Measurements from ENCODE around the gene PBX4.

The PBX4 gene

GRCh38 chr19:19592690-19593089 is 25.8 kb downstream of the PBX4 start:
- no peaks in the 10 kb centered on the region for H3K9me3 Mint-ChIP-seq
- H3K4me3 Mint-ChIP-seq: no peak overlapping the region

DNA sequence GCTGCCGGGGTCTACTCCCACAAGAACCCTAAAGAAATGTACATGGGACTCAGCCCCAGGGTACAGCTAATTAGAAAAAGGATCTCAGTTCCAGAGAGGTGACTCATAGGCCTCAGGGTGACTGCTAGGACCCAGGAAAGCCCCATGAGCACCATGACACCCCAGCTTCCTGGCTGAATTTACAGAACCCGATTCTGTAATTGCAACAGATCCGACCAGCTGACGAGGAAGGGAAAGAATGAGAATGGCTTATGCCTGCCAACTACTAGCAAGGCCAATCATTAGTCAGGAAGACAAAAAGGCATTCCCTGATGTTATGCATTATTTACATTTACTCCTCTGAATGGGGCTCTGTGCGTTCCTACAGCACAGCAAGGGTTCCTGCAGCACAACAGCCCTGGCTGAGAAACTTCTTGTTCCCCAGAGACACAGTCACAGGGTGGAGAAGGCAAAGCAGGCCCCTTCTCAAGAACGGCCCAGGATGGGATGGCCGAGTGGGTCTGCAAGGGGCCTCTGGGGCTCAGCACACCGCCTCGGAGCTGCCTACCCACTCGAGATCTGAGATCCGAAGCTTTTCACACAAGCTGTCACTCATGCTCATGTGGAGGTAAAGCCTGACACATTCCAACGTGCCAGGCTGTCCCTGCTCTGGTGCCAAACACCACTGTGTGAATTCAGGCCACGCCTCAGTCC is 27.2 kb downstream of the PBX4 start:
- H3K4me3 Mint-ChIP-seq: peak overlapping the region; percentile 49
- H3K9me3 Mint-ChIP-seq: no peaks in the 10 kb centered on the region
- peak overlapping the region; percentile 91 for H3K27ac Mint-ChIP-seq
- no peaks in the 10 kb centered on the region for H3K27me3 Mint-ChIP-seq
- peaks cover 36% of the 10 kb centered on the region for H3K36me3 Mint-ChIP-seq
- peak; percentile 94 for ATAC-seq
- H3K4me1 Mint-ChIP-seq: peaks cover 46% of the 10 kb centered on the region

More at GRCh38 chr19:19592690-19593089, 25.8 kb downstream of the PBX4 start:
- H3K4me1 Mint-ChIP-seq: peaks cover 57% of the 10 kb centered on the region
- peak overlapping the region; percentile 91 for H3K27ac Mint-ChIP-seq
- ATAC-seq: no peak
- H3K27me3 Mint-ChIP-seq: no peaks in the 10 kb centered on the region
- peaks cover 36% of the 10 kb centered on the region for H3K36me3 Mint-ChIP-seq

DNA sequence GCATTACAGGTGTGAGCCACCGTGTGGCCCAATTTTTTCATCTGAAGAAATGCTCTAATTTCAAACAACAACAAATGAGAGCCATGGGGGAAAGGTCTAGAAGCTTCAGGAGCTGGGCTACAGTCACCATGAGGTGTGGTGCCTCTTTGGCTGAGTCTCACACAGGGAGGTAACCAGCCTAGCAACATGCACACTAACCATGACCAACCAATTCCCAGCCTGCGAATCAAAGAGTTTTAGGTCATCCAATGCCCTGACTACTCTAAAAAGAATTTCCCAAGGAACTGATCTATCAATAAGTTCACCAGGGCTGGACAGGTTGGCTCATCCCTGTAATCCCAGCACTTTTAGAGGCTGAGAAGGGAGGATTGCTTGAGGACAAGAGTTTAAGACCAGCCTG is 29.9 kb downstream of the PBX4 start:
- Mint-ChIP-seq H3K4me1 (peaks cover 33% of the 10 kb centered on the region), H3K36me3 (peaks cover 36% of the 10 kb centered on the region), H3K9me3 (no peaks in the 10 kb centered on the region), H3K27me3 (no peaks in the 10 kb centered on the region), H3K27ac (peak overlapping the region; percentile 91), H3K4me3 (no peak overlapping the region)
- no peak for ATAC-seq

DNA sequence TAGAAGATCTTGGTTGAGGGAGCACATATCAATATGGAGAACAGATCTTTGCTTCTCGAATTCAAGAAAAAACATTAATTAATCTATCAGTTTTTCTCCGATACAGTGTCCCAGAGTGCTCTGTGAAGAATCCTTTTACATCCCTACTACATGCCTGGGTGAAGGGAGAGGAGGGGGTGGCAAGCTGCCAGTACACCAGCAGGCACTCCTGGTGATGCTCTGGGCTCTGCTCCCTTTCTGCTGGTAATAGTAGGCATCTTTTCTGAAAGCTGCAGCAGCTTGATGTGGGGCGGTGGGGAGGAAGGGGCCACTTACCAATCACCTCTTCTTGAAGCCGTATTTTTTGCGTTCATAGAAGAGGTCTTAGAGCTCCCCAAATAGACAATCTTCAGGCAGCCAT is 30.7 kb downstream of the PBX4 start:
- ATAC-seq: no peak
- Mint-ChIP-seq H3K9me3 (no peaks in the 10 kb centered on the region), H3K4me3 (no peak overlapping the region), H3K36me3 (peaks cover 42% of the 10 kb centered on the region), H3K27me3 (no peaks in the 10 kb centered on the region), H3K4me1 (peaks cover 29% of the 10 kb centered on the region), H3K27ac (peak overlapping the region; percentile 91)

DNA sequence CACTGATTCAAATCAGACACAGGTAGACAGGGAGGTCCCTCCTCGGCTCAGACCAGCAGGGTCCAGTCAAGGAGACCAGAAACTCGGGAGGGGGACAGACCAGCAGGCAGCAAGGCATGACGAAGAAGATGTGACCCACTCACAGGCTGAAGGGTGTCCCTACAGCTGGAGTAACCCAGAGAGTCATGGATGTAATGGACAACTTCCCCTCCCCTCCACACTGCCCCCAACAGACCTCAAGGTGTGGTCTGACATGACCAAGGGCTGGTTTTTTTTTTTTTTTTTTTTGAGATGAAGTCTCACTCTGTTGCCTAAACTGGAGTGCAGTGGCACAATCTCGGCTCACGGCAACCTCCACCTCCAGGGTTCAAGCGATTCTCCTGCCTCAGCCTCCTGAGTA is 34.1 kb downstream of the PBX4 start:
- Mint-ChIP-seq H3K9me3 (no peaks in the 10 kb centered on the region), H3K27me3 (no peaks in the 10 kb centered on the region), H3K36me3 (peaks cover 48% of the 10 kb centered on the region), H3K27ac (no peak overlapping the region), H3K4me1 (peaks cover 13% of the 10 kb centered on the region), H3K4me3 (no peak overlapping the region)
- ATAC-seq: no peak

GRCh38 chr19:19582471-19582870 is 36.0 kb downstream of the PBX4 start:
- no peaks in the 10 kb centered on the region for H3K9me3 Mint-ChIP-seq
- no peak overlapping the region for H3K27ac Mint-ChIP-seq
- peaks cover 13% of the 10 kb centered on the region for H3K4me1 Mint-ChIP-seq
- H3K27me3 Mint-ChIP-seq: no peaks in the 10 kb centered on the region
- H3K36me3 Mint-ChIP-seq: peaks cover 36% of the 10 kb centered on the region
- ATAC-seq: no peak
- H3K4me3 Mint-ChIP-seq: no peak overlapping the region

DNA sequence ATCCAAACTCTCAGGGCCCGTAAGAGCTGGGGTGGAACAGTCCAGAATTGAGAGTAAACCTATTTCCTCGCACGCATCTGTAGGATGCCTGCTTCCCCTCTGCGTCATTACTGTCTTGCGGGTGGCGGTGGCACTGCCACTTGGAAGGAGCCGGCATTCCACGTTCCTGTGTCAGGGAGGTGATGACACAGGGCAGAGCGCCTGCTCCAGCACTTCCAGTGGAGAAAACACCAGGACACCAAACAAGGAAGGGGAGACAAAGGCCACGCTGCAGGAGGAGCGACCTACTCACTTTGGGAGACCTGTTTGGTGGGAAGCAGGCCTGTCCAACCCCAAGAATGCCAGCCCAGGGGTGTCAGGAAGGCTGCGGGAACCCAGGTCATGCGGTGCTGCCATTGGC is 37.1 kb downstream of the PBX4 start:
- Mint-ChIP-seq H3K4me3 (no peak overlapping the region), H3K36me3 (peaks cover 36% of the 10 kb centered on the region), H3K4me1 (peaks cover 13% of the 10 kb centered on the region), H3K27ac (peak overlapping the region; percentile 50), H3K27me3 (no peaks in the 10 kb centered on the region), H3K9me3 (no peaks in the 10 kb centered on the region)
- no peak for ATAC-seq

DNA sequence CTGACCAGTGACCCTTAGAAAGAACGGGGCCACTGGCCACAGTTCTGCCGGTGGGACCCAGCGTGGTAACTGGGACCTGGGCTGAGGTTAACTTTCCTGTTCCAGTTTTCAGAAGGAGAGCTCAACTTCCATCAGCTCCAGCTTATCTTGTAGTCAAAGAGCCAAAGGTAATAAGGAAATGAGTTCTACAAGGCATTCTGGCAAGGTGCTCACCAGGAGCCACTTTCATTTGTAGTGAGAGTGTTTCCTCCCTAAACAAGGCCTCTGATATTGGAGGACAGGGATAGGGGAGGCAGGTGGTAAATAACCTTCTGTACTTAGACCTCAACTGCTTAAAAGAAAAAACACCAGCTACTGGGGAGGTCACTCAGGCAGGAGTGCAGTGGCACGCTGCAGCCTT is 38.1 kb downstream of the PBX4 start:
- no peak overlapping the region for H3K4me3 Mint-ChIP-seq
- no peak for ATAC-seq
- H3K36me3 Mint-ChIP-seq: peaks cover 35% of the 10 kb centered on the region
- no peaks in the 10 kb centered on the region for H3K9me3 Mint-ChIP-seq
- peak overlapping the region; percentile 50 for H3K27ac Mint-ChIP-seq
- H3K4me1 Mint-ChIP-seq: peaks cover 16% of the 10 kb centered on the region
- H3K27me3 Mint-ChIP-seq: no peaks in the 10 kb centered on the region

GRCh38 chr19:19579533-19580361 is 38.7 kb downstream of the PBX4 start:
- Mint-ChIP-seq H3K4me1 (peaks cover 19% of the 10 kb centered on the region), H3K27me3 (no peaks in the 10 kb centered on the region), H3K36me3 (peaks cover 36% of the 10 kb centered on the region), H3K27ac (no peak overlapping the region), H3K4me3 (no peak overlapping the region), H3K9me3 (no peaks in the 10 kb centered on the region)
- ATAC-seq: no peak

DNA sequence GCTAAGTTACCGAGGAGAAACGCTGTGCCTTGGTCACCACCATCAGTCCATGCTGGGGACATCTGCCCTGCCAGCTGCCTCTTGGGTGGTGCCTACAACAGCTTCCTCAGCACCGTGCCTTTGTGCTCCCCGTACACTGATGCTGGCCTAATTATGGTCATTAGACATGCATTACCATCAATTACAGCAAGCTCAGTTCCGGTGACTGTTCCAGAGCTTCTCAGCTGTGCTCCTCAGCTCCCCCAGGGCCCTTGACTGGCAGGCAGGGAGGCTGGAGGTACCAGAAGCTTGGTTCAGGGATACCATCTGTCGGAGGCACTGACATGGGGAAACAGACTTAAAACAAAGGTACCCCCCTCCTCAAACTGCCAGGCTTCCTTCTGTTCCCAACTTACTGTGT is 40.2 kb downstream of the PBX4 start:
- ATAC-seq: no peak
- peaks cover 19% of the 10 kb centered on the region for H3K4me1 Mint-ChIP-seq
- H3K27ac Mint-ChIP-seq: no peak overlapping the region
- H3K36me3 Mint-ChIP-seq: peaks cover 32% of the 10 kb centered on the region
- no peaks in the 10 kb centered on the region for H3K9me3 Mint-ChIP-seq
- H3K27me3 Mint-ChIP-seq: no peaks in the 10 kb centered on the region
- H3K4me3 Mint-ChIP-seq: no peak overlapping the region

DNA sequence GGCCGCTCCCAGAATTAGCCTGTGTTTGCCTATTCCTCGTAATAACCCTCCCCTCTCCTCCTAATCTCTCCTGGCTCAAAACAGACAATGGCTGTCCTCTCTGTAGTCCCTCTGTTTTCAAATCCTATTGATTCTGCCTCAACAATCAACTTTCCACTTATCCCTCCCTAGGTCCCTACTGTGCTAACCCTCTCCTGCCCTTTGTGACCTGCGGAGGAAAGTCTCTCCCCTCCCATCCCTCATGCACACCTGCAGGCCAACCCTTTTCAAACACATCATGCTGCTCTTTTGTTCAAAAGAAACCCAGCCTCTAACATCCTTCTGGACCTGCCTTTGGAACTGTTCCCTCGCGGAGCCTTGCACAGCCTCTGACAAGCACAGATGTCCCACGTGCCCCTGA is 43.1 kb downstream of the PBX4 start:
- ATAC-seq: no peak
- Mint-ChIP-seq H3K4me3 (no peak overlapping the region), H3K27ac (no peak overlapping the region), H3K27me3 (no peaks in the 10 kb centered on the region), H3K4me1 (peaks cover 6% of the 10 kb centered on the region), H3K36me3 (peaks cover 22% of the 10 kb centered on the region), H3K9me3 (no peaks in the 10 kb centered on the region)

- H3K36me3 Mint-ChIP-seq: peaks cover 44% of the 10 kb centered on the region
- ATAC-seq: no peak
- H3K27ac Mint-ChIP-seq: no peak overlapping the region
- H3K27me3 Mint-ChIP-seq: no peaks in the 10 kb centered on the region
- H3K4me1 Mint-ChIP-seq: peaks cover 6% of the 10 kb centered on the region
- no peak overlapping the region for H3K4me3 Mint-ChIP-seq
- no peaks in the 10 kb centered on the region for H3K9me3 Mint-ChIP-seq
Measured at GRCh38 chr19:19571071-19571786, 47.3 kb downstream of the PBX4 start.

- Mint-ChIP-seq H3K27me3 (no peaks in the 10 kb centered on the region), H3K36me3 (peaks cover 41% of the 10 kb centered on the region), H3K4me1 (peaks cover 4% of the 10 kb centered on the region), H3K9me3 (no peaks in the 10 kb centered on the region), H3K4me3 (no peak overlapping the region), H3K27ac (no peak overlapping the region)
- ATAC-seq: no peak
Measured at GRCh38 chr19:19570571-19570970, 47.9 kb downstream of the PBX4 start.

GRCh38 chr19:19568802-19569756 is 49.4 kb downstream of the PBX4 start:
- H3K27ac Mint-ChIP-seq: peak overlapping the region; percentile 25
- H3K36me3 Mint-ChIP-seq: peaks cover 50% of the 10 kb centered on the region
- ATAC-seq: no peak
- H3K27me3 Mint-ChIP-seq: no peaks in the 10 kb centered on the region
- no peak overlapping the region for H3K4me3 Mint-ChIP-seq
- H3K9me3 Mint-ChIP-seq: no peaks in the 10 kb centered on the region
- H3K4me1 Mint-ChIP-seq: no peaks in the 10 kb centered on the region

Measured in stimulated activated memory B cell treated with anti-CD40 and anti-IgM and Interleukin-4, amounts not matched to agents 10 μg/mL and 1 μg/mL and 100 μg/mL, for 72 hours (primary cell).